GM19372 (cell line): Measurements from ENCODE around the gene CYP26A1.

ENCODE experiments used
- ATAC-seq: cut with Tn5 transposase; IDR thresholded peaks from one replicate; pipeline ENCODE4 v1.9.1; 2021; ENCODE audit warnings: mild to moderate bottlenecking, low read depth, moderate library complexity; ENCODE audit not compliant: unreplicated experiment

Gene CYP26A1, protein sequence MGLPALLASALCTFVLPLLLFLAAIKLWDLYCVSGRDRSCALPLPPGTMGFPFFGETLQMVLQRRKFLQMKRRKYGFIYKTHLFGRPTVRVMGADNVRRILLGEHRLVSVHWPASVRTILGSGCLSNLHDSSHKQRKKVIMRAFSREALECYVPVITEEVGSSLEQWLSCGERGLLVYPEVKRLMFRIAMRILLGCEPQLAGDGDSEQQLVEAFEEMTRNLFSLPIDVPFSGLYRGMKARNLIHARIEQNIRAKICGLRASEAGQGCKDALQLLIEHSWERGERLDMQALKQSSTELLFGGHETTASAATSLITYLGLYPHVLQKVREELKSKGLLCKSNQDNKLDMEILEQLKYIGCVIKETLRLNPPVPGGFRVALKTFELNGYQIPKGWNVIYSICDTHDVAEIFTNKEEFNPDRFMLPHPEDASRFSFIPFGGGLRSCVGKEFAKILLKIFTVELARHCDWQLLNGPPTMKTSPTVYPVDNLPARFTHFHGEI

DNA sequence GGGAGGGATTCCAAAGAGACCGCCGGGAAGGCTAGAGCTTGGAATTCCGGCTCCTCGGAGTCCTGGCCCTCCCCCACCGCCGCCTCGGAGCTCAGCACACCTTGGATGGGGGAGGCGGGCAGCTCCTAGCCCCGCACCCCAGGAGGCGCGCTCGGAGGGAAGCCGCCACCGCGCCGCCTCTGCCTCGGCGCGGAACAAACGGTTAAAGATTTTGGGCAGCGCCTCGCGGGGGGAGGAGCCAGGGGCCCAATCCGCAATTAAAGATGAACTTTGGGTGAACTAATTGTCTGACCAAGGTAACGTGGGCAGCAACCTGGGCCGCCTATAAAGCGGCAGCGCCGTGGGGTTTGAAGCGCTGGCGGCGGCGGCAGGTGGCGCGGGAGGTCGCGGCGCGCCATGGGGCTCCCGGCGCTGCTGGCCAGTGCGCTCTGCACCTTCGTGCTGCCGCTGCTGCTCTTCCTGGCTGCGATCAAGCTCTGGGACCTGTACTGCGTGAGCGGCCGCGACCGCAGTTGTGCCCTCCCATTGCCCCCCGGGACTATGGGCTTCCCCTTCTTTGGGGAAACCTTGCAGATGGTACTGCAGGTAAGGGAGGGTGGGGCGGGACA is at the start of gene CYP26A1:
Gene CYP26A1, plus strand, starts transcription at position 355 of the 608 bp plus-strand sequence. Its CDS starts 42 bp downstream, at position 397.
- ATAC-seq, result no peak

DNA sequence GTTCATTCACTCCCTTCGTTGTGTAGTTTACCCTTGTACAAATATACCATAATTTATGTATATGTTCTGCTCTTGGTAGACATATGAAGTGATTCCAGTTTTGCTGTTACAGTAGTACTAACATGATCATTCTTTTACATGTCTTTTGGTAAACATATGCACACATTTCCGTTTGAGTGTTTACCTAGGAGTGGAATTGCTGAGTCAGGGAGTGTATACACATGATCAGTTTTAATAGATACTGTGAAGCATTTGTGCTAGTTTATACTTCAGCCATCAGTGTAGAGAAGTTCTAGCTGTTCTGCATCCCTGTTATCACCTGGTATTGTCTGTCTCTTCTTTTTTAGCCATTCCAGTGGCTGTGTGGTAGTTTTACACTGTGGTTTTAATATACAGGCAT is 47.6 kb upstream of the CYP26A1 start:
- ATAC-seq, result no peak

GRCh38 chr10:93027508-93027907 is 46.2 kb upstream of the CYP26A1 start:
- no peak for ATAC-seq

- ATAC-seq, result no peak
These were observed 44.8 kb upstream of the CYP26A1 start for GRCh38 chr10:93028883-93029282.

- ATAC-seq, result no peak
These were observed 43.3 kb upstream of the CYP26A1 start for GRCh38 chr10:93030409-93030808.

- ATAC-seq, result no peak
These were observed 41.4 kb upstream of the CYP26A1 start for GRCh38 chr10:93032105-93032808.

- ATAC-seq, result no peak
These were observed 40.9 kb upstream of the CYP26A1 start for GRCh38 chr10:93032809-93033137.

GRCh38 chr10:93034426-93034825 is 39.3 kb upstream of the CYP26A1 start:
- ATAC-seq, result no peak

DNA sequence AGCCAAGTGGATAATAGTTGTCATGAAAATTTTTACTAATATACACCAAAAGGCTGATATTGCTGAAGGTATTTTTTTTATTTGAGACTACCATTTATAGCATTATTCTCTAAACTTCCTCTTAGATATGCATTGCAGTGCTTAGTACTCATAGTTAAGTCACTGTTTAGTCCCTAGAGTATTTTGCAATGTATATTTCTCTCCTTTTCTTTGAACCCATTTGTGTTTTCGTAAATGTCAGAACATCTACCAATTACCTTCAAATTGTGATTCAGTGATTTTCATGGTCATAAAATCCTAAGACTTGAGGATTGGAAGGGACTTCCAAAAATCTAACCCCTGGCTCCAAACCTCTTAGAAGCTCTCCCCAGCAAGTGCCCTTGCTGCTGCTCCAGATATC is 34.6 kb upstream of the CYP26A1 start:
- ATAC-seq, result no peak

- ATAC-seq, result no peak
These were observed 34.0 kb upstream of the CYP26A1 start for GRCh38 chr10:93039721-93040120.

DNA sequence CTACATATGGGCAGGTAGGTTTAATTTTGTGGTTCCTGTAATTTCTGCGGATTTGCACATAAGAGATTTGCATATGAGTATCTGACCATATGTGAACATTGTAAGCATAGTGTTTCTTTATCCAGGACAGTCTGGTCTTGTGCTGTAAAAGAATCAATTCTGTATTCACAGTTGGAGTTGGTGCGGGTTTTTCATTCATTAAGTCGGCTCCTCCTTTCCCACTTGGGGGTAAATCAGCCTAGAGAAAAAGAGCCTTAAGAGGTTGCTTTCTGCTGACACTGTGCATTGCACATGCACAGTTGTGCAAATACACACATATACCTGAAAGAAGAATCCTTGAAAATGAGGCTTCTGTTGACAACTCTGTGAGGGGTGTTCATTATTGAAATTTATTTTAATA is 19.2 kb upstream of the CYP26A1 start:
- ATAC-seq, result no peak

- no peak for ATAC-seq
These were observed 15.6 kb upstream of the CYP26A1 start for GRCh38 chr10:93058139-93058538.

- no peak for ATAC-seq
These were observed 13.5 kb upstream of the CYP26A1 start, which contains the start of gene CYP26C1 for GRCh38 chr10:93059975-93060886. Gene CYP26C1 (plus strand): TSS chr10:93060798. CDS start chr10:93061264, 466 bp downstream.

DNA sequence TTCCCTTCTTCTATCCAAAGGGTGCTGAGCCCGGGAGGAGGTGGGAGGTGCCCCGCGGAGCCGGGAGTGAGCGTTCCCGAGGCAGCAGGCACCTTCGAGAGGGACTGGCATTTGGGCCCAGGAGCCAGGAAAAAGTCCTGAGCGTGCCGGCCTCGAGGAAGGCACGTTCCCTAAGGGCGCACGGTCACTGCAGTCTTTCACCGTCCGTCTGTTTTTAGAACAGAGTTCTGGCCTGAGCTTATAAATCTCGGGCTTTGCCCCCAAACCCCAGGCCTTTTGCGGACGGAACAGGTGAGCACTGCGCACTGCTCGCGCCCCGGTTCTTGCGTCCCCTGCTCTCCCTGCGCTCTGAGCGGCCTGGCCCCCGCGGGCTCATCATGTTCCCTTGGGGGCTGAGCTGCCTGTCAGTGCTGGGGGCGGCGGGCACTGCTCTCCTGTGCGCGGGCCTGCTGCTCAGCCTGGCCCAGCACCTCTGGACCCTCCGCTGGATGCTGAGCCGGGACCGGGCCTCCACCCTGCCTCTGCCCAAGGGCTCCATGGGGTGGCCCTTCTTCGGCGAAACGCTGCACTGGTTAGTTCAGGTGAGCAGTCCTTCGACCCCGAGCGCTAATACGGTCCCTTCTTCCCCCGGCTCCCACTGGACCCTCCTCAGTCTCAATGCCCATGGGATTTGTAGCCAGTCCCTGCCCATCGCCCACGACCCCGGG is 12.7 kb upstream of the CYP26A1 start:
- ATAC-seq, result no peak

DNA sequence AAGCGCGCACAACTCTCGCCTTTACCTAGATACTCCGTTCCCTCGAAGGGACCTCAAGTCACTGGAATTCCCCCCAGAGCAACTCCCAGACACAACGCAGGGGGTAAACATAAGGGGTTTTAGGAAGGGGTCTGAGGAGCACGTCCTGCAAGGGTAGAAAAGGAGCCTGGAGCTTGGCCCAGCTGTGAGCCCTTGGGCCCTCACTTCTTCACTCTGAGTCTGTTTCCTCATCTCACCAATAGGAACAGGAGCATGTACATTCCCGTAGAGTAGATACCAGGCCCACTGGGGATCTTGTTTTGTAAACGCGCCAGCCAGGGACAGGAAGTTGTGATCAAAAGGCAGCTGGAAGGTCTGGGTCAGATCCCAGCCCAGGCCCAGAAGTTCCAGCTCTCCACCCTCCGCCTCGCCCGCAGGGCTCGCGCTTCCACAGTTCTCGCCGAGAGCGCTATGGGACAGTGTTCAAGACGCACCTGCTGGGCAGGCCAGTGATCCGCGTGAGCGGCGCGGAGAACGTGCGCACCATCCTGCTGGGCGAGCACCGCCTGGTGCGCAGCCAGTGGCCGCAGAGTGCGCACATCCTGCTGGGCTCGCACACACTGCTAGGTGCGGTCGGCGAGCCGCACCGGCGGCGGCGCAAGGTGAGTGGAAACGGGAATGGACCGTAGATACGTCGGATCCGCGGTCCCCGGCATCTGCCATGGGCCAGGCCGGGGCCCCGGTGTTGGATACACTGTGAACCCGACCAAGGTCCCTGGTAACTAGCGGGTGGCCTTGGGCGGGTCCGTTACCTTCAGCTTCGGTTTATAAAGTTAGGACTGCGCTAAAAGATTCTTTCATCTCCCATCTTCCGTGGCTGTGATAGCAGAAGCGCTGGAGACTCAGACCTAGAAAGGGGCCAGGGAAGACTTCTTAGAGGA is 11.8 kb upstream of the CYP26A1 start:
- peak; percentile 21 for ATAC-seq

- peak; percentile 64 for ATAC-seq
These were observed 11.1 kb upstream of the CYP26A1 start for GRCh38 chr10:93062514-93063143.

- ATAC-seq, result no peak
These were observed 10.3 kb upstream of the CYP26A1 start for GRCh38 chr10:93063144-93063976.
